HEK293 (cell line): ENCODE measurements around the gene ZNF785.
A peak's percentile ranks its signal among the peaks of the same experiment; 100 is the strongest.

Experiments
- CTCF ChIA-PET: fragments of 350-600 bp; formaldehyde crosslinking; extraction: SDS; loops from one replicate; lab custom pipeline; 2021; ENCODE audit warnings: antibody characterized with exemption; lab: Yijun Ruan, JAX
- POLR2A ChIA-PET: fragments of 300-600 bp; formaldehyde crosslinking; extraction: SDS; loops from one replicate; lab custom pipeline; 2020; ENCODE audit warnings: antibody characterized with exemption, inconsistent platforms; lab: Yijun Ruan, JAX
- H3K27ac ChIP-seq: fragments of 200-500 bp; sonication (Bioruptor generic); 2 replicates; pipeline ENCODE4 v1.5.1; 2014; ENCODE audit warnings: low read depth, low read length, control low read depth, inconsistent platforms; ENCODE audit errors: extremely low read depth
- H3K36me3 ChIP-seq, 2 experiments: fragments of 200-500 bp in 1 of 2; sonication (Bioruptor generic) in 1 of 2; 1 replicate in 1 of 2; 2 replicates in 1 of 2; pipeline ENCODE4 v1.5.1; 2014 to 2017; ENCODE audit warnings: inconsistent platforms in 2 of 2, low read length in 2 of 2; ENCODE audit not compliant: control insufficient read depth in 2 of 2, insufficient read depth in 1 of 2
- H3K4me1 ChIP-seq: fragments of 200-500 bp; sonication (Bioruptor generic); 2 replicates; pipeline ENCODE4 v1.5.1; 2014; ENCODE audit warnings: mild to moderate bottlenecking, low read length, inconsistent platforms; ENCODE audit not compliant: control insufficient read depth, insufficient read depth
- H3K4me3 ChIP-seq: 2 replicates; pipeline ENCODE4 v1.5.1; 2011; ENCODE audit warnings: low read depth, mild to moderate bottlenecking, control low read depth, low read length, moderate library complexity
- H3K9me3 ChIP-seq: fragments of 200-500 bp; sonication (Bioruptor generic); 2 replicates; pipeline ENCODE4 v1.5.1; 2014; ENCODE audit warnings: low read depth, low read length, inconsistent platforms; ENCODE audit not compliant: control insufficient read depth, insufficient read depth
- GLI4 ChIP-seq: fragments of 450-650 bp; formaldehyde crosslinking; IDR thresholded peaks from 2 replicates; pipeline ENCODE4 v1.5.1; 2016; ENCODE audit warnings: missing biosample characterization, missing genetic modification characterization
- PRDM1 ChIP-seq: fragments of 450-650 bp; formaldehyde crosslinking; IDR thresholded peaks from 2 replicates; pipeline ENCODE4; 2016; ENCODE audit warnings: missing biosample characterization, missing genetic modification characterization
- PRDM2 ChIP-seq: fragments of 450-650 bp; formaldehyde crosslinking; IDR thresholded peaks from 2 replicates; pipeline ENCODE4 v1.5.1; 2016; ENCODE audit warnings: missing biosample characterization, missing genetic modification characterization, borderline replicate concordance
- SP7 ChIP-seq: fragments of 450-650 bp; formaldehyde crosslinking; IDR thresholded peaks from 2 replicates; pipeline ENCODE4 v1.5.1; 2016; ENCODE audit warnings: missing biosample characterization, missing genetic modification characterization
- ZBTB44 ChIP-seq: fragments of 450-650 bp; IDR thresholded peaks from 2 replicates; pipeline ENCODE4 v1.5.1; 2018; ENCODE audit warnings: missing biosample characterization, mild to moderate bottlenecking, missing genetic modification characterization
- ZFP41 ChIP-seq: fragments of 450-650 bp; formaldehyde crosslinking; IDR thresholded peaks from 2 replicates; pipeline ENCODE4 v1.5.1; 2016; ENCODE audit warnings: missing biosample characterization, missing genetic modification characterization, borderline replicate concordance
- ZNF248 ChIP-seq: fragments of 450-650 bp; formaldehyde crosslinking; IDR thresholded peaks from 2 replicates; pipeline ENCODE4 v1.5.1; 2017; ENCODE audit warnings: missing biosample characterization, missing genetic modification characterization
- ZNF37A ChIP-seq: fragments of 450-650 bp; IDR thresholded peaks from 2 replicates; pipeline ENCODE4 v1.5.1; 2018; ENCODE audit warnings: missing biosample characterization, missing genetic modification characterization
- ZNF501 ChIP-seq: fragments of 450-650 bp; formaldehyde crosslinking; IDR thresholded peaks from 2 replicates; pipeline ENCODE4 v1.5.1; 2016; ENCODE audit warnings: missing biosample characterization, missing genetic modification characterization
- ZNF530 ChIP-seq: fragments of 450-650 bp; formaldehyde crosslinking; IDR thresholded peaks from 2 replicates; pipeline ENCODE4 v1.5.1; 2016; ENCODE audit warnings: low read depth, missing biosample characterization, missing genetic modification characterization
- ZNF645 ChIP-seq: fragments of 450-650 bp; formaldehyde crosslinking; IDR thresholded peaks from 2 replicates; pipeline ENCODE4; 2016; ENCODE audit warnings: missing biosample characterization, missing genetic modification characterization
- ZNF792 ChIP-seq: fragments of 450-650 bp; formaldehyde crosslinking; IDR thresholded peaks from 2 replicates; pipeline ENCODE4 v1.5.1; 2016; ENCODE audit warnings: missing biosample characterization, missing genetic modification characterization
- ZSCAN4 ChIP-seq: fragments of 450-650 bp; formaldehyde crosslinking; IDR thresholded peaks from 2 replicates; pipeline ENCODE4 v1.5.1; 2017; ENCODE audit warnings: missing biosample characterization, missing genetic modification characterization
- ZSCAN5A ChIP-seq: fragments of 450-650 bp; formaldehyde crosslinking; IDR thresholded peaks from 2 replicates; pipeline ENCODE4 v1.5.1; 2016; ENCODE audit warnings: missing biosample characterization, missing genetic modification characterization

Gene ZNF785

GRCh38 chr16:30601966-30602365 is 16.5 kb upstream of the ZNF785 start:
- CTCF ChIA-PET, result interaction anchor here (0.5 to 2.7 kb wide), 8 partner anchors 14 to 192 kb away, joined by 3 to 15 read pairs (median 6); partner anchors contain the start of gene DCTPP1
- Histone ChIP-seq H3K27ac (no peak overlapping the region), H3K4me1 (no peaks in the 10 kb centered on the region), H3K4me3 (no peak overlapping the region), H3K36me3 (peaks cover 22 to 52% of the 10 kb centered on the region in 2 experiments), H3K9me3 (no peaks in the 10 kb centered on the region)
- POLR2A ChIA-PET, result interaction anchor here (1.1 to 2.1 kb wide), 5 partner anchors 7 to 173 kb away, joined by 3 to 7 read pairs (median 5); partner anchors contain the start of genes ZNF688 and ZNF689
- no peak for TF ChIP-seq ZSCAN5A (tag by site-specific recombination)
- no peak for TF ChIP-seq PRDM1 (tag by site-specific recombination)
- TF ChIP-seq GLI4 (tag by site-specific recombination), result no peak
- no peak for TF ChIP-seq ZNF645
- no peak for TF ChIP-seq ZNF501 (tag by site-specific recombination)
- no peak for TF ChIP-seq ZSCAN4
- no peak for TF ChIP-seq ZNF530
- TF ChIP-seq ZBTB44, result no peak
- no peak for TF ChIP-seq PRDM2 (tag by site-specific recombination)
- no peak for TF ChIP-seq ZNF37A (tag by site-specific recombination)
- no peak for TF ChIP-seq ZFP41
- no peak for TF ChIP-seq SP7

- no peak for TF ChIP-seq ZNF792 (tag by site-specific recombination)
- TF ChIP-seq ZNF248, result peak; percentile 99
- no peak overlapping the region for H3K27ac ChIP-seq
- CTCF ChIA-PET, result interaction anchor here (0.5 to 1.7 kb wide), 6 partner anchors 150 to 519 kb away, joined by 4 to 10 read pairs (median 5); partner anchors contain the start of gene DCTPP1
- peaks cover 11 to 42% of the 10 kb centered on the region in 2 experiments for H3K36me3 ChIP-seq
- no peaks in the 10 kb centered on the region for H3K9me3 ChIP-seq
- POLR2A ChIA-PET, result interaction anchor here (0.5 to 2.2 kb wide), 4 partner anchors 8 to 33 kb away, joined by 6 to 7 read pairs (median 7); partner anchors contain the start of gene ZNF689
- no peaks in the 10 kb centered on the region for H3K4me1 ChIP-seq
- no peak overlapping the region for H3K4me3 ChIP-seq
These were observed 15.4 kb upstream of the ZNF785 start for GRCh38 chr16:30600929-30601328.
